Mesodermal cell (in vitro differentiated cells): ENCODE measurements around the gene ANKRD9.
"Not testable (repeated sequence)": the region's sequence is repeated elsewhere in the genome, so short reads cannot be mapped to it uniquely, and the experiment has no call there.

Experiments used
- H3K27ac ChIP-seq: 2 replicates; pipeline ENCODE4 v1.7.0; 2013; ENCODE audit warnings: mild to moderate bottlenecking, low read depth, low read length, moderate library complexity; ENCODE audit not compliant: severe bottlenecking
- H3K36me3 ChIP-seq: 2 replicates; pipeline ENCODE4 v1.7.1; 2013; ENCODE audit warnings: mild to moderate bottlenecking, low read length, moderate library complexity; ENCODE audit not compliant: control insufficient read depth, insufficient read depth
- H3K4me1 ChIP-seq: one replicate; pipeline ENCODE4 v1.7.1; 2013; ENCODE audit warnings: mild to moderate bottlenecking, low read length; ENCODE audit not compliant: insufficient read depth, control insufficient read depth, poor library complexity, severe bottlenecking
- H3K4me3 ChIP-seq: 2 replicates; pipeline ENCODE4 v1.7.0; 2013; ENCODE audit warnings: low read length, control low read depth, mild to moderate bottlenecking; ENCODE audit not compliant: insufficient read depth, poor library complexity, severe bottlenecking; ENCODE audit errors: extremely low read depth
- H3K9me3 ChIP-seq: 2 replicates; pipeline ENCODE4 v1.7.1; 2013; ENCODE audit warnings: mild to moderate bottlenecking, low read length, moderate library complexity; ENCODE audit not compliant: control insufficient read depth
- WGBS, 2 experiments: methylation state at CpG; one replicate each; pipeline ENCODE4 v1.1.5; 2013; ENCODE audit warnings: missing lambda C conversion rate in 2 of 2; ENCODE audit not compliant: insufficient coverage in 2 of 2; 5-methylcytosine and 5-hydroxymethylcytosine counted together

ANKRD9 gene

GRCh38 chr14:102545461-102546265 is 36.1 kb upstream of the ANKRD9 start:
- Histone ChIP-seq H3K9me3 (no peaks in the 10 kb centered on the region), H3K4me1 (peaks cover 18% of the 10 kb centered on the region), H3K27ac (no peak overlapping the region), H3K4me3 (no peak overlapping the region), H3K36me3 (no peaks in the 10 kb centered on the region)
- WGBS, 2 experiments: 37 to 43% methylated on average over 22 to 24 of the region's 29 CpGs

- Histone ChIP-seq H3K9me3 (no peaks in the 10 kb centered on the region), H3K4me3 (no peak overlapping the region), H3K36me3 (no peaks in the 10 kb centered on the region), H3K27ac (no peak overlapping the region), H3K4me1 (peaks cover 18% of the 10 kb centered on the region)
- 24 to 28% methylated on average over 34 to 35 of the region's 66 CpGs for WGBS, 2 experiments
Observed at GRCh38 chr14:102544747-102545460, 35.3 kb upstream of the ANKRD9 start.

DNA sequence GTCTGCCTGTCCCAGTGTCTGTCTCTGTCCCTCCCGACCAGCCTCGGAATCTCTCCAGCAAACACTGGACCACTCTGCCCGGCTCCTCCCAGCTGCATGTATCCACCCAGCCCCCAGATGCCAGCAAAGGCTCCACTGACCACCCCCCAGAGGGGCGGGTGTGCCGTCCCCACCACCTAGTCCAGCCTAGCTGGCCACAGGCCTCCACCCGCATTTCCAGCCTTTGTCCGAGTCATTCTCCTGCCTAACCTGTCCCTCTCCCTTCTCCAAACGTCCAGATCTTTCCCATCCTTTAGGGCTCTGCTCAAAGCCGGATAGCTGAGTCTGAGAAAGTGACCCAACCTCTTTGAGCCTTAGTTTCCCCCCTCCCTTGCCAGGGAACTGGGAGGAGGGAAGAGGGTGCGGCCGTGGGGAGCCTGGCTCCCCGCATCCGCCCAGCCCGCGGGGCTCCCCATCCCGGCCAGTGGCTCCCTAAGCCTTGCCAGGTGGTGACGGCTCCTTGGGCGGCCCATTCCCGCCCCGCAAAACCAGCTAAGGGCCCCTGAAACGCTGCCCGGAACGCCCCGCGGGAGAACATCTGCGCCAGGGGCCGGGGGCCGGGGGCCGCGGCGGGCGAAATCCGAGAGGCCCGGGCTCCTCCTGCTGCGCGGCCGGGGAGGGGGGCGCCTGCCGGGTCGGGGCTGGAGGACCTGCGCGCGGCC is 34.6 kb upstream of the ANKRD9 start:
- Histone ChIP-seq H3K4me3 (no peak overlapping the region), H3K4me1 (peaks cover 17% of the 10 kb centered on the region), H3K27ac (no peak overlapping the region), H3K9me3 (no peaks in the 10 kb centered on the region), H3K36me3 (no peaks in the 10 kb centered on the region)
- WGBS, 2 experiments: 34 to 35% methylated on average over 30 to 32 of the region's 43 CpGs

GRCh38 chr14:102541771-102542170 is 32.2 kb upstream of the ANKRD9 start:
- Histone ChIP-seq H3K36me3 (no peaks in the 10 kb centered on the region), H3K4me3 (no peak overlapping the region), H3K27ac (no peak overlapping the region), H3K4me1 (peaks cover 7% of the 10 kb centered on the region), H3K9me3 (no peaks in the 10 kb centered on the region)
- WGBS, 2 experiments: 87 to 91% methylated on average over 8 of the region's 10 CpGs

DNA sequence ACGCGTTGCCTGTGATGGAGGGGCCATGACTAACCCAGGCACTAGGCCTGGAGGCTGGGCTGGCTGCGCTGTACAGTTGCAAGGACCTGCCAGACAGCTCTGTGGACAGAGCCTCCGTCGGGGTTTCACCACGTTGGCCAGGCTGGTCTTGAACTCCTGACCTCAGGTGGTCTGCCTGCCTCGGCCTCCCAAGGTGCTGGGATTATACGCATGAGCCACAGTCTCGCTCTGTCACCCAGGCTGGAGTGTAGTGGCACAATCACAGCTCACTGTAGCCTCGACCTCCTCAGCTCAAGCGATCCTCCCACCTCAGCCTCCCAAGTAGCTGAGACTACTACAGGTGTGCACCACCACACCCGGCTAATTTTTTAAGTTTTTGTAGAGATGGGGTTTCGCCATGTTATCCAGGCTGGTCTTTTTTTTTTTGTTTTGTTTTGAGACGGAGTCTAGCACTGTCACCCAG is 31.5 kb upstream of the ANKRD9 start:
- not testable (repeated sequence) for H3K36me3 ChIP-seq, H3K9me3 ChIP-seq, H3K4me3 ChIP-seq, H3K4me1 ChIP-seq, H3K27ac ChIP-seq
- 95 to 98% methylated on average over 11 to 13 of the region's 14 CpGs for WGBS, 2 experiments

DNA sequence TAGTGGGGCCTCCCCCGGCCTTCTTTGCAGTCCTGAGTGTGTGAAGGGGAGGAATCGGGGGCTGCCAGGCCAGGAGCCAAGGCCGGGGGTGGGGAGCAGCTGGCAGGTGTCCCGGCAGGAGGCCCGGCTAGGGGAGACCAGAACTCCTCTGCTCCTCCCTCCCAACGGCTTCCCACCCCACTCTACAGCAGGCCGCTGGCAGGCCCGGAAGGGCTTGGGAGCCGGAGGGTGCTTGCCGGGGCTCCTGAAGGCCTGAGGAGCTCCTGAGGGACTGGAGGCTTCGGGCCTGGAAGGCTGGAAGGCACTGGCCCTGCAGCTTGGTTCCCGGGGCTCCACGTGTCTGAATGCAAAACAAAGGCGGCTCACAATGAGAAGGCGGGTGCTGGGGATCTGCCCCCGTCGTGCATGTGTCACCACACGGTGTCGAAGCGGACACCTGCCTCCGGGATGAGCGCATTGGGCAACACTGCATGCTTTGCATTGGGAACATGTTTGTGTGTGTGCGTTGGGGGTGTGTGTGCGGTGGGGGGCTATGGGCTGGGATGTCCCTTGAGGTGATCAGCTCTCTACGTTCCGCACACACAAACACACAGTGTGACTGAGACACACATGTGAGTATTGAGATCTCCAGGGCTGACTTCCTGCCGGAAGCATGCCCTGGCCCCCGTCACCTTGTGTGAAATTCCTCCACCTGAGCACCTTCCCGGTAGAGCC is 30.9 kb upstream of the ANKRD9 start:
- no peaks in the 10 kb centered on the region for H3K9me3 ChIP-seq
- no peak overlapping the region for H3K4me3 ChIP-seq
- peaks cover 2% of the 10 kb centered on the region for H3K4me1 ChIP-seq
- 76 to 77% methylated on average over 19 to 23 of the region's 29 CpGs for WGBS, 2 experiments
- H3K27ac ChIP-seq: no peak overlapping the region
- H3K36me3 ChIP-seq: no peaks in the 10 kb centered on the region

DNA sequence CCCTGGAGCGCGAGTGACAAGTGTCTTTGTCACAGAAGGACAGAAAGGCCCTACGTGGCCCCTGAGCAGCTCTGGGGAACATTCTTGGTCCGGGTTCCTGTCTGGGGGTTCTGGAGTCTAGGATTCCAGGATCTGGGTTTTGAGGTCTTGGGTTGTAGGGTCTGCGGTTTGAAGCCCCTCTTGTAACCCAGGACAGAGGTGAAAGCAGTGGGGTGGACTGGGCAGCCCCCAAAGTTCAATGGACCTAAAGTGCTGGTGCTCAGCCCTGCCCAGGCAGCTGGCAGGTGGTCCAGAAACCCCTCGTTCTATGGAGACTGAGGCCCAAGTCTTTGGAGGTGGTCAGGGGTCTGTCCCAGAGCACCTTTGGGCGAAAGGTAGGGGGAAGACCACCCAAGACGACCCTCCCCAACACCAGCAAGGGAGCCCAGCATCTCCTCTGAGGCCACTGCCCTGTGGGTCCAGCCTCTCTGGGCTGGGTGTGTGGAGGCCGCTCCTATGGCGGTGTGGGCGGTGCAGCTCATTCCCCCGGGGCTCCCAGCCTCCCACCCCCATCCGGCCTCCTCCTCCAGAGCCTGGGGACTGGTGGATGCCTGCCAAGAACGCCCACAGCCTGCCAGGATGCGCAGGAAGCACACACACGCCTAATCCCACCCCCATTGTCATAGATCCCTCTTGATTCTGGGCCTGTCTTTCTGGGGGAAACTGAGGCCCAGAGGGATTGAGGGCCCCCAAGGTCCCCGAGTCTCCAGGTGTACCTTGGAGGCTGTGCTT is 30.2 kb upstream of the ANKRD9 start:
- Histone ChIP-seq H3K4me3 (no peak overlapping the region), H3K27ac (no peak overlapping the region), H3K4me1 (no peaks in the 10 kb centered on the region), H3K36me3 (no peaks in the 10 kb centered on the region), H3K9me3 (no peaks in the 10 kb centered on the region)
- WGBS, 2 experiments: 74 to 78% methylated on average over 11 to 12 of the region's 17 CpGs

GRCh38 chr14:102538602-102539543 is 29.3 kb upstream of the ANKRD9 start:
- Histone ChIP-seq H3K4me3 (no peak overlapping the region), H3K27ac (no peak overlapping the region), H3K9me3 (no peaks in the 10 kb centered on the region), H3K36me3 (no peaks in the 10 kb centered on the region), H3K4me1 (no peaks in the 10 kb centered on the region)
- WGBS, 2 experiments: 92% methylated on average over 23 to 25 of the region's 25 CpGs

GRCh38 chr14:102537981-102538601 is 28.5 kb upstream of the ANKRD9 start:
- 92 to 94% methylated on average over 12 to 15 of the region's 15 CpGs for WGBS, 2 experiments
- Histone ChIP-seq H3K27ac (no peak overlapping the region), H3K4me3 (no peak overlapping the region), H3K9me3 (no peaks in the 10 kb centered on the region), H3K36me3 (no peaks in the 10 kb centered on the region), H3K4me1 (no peaks in the 10 kb centered on the region)
